Measurements from ENCODE around the gene RTF1. TPM values are rescaled to one million over a fixed set of nuclear protein-coding genes. Genes with fewer than 3 reads are reported as not detected.

The RTF1 gene
- total RNA-seq, 1 donor from 2014 or later, result 27.1 TPM

DNA sequence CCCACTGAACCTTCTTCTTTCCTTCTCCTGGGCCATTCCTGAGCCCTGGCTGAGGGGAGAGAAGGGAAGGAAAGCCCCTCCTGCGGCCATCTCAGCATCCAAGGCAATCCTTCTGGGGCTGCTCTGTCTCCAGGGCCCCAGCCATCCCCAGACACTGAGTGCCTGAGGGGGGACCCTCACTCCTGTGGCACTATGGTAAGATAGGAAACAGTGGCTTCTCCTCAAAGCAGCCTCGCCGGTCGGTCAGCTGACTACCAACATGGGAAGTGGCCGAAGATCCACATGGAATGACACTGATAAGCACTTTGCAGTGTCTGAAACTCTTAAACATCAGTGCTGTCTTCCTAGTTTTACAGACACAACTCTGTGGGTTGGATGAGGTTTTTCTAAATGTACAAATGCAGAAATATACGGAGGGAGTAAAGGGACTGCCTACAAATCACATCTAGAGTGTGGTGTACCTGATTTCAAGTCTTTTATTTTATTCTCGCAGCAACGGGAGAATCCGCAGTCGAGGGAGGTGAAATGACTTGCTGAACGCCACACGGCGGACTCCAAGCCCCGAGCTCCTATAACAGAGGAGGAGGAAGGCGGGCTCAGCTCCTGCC, 75.8 kb downstream of the RTF1 start:
- peak overlapping the region; percentile 58 for H3K27ac ChIP-seq
- intact Hi-C loops (cut with DNase I), result no loop called here
- no peaks in the 10 kb centered on the region for H3K9me3 ChIP-seq
- H3K4me1 ChIP-seq, result peaks cover 35% of the 10 kb centered on the region
- ATAC-seq, result no peak
- no peaks in the 10 kb centered on the region for H3K36me3 ChIP-seq
- peaks cover 49% of the 10 kb centered on the region for H3K27me3 ChIP-seq (ENCODE audit: low read depth)
- DNase-seq, result no peak
- no peak for TF ChIP-seq CTCF (IDR thresholded peaks at IDR 0.05)
- peak overlapping the region; percentile 84 for H3K4me3 ChIP-seq

- H3K36me3 ChIP-seq, result no peaks in the 10 kb centered on the region
- peak; percentile 82 for DNase-seq
- no peaks in the 10 kb centered on the region for H3K9me3 ChIP-seq
- peaks cover 46% of the 10 kb centered on the region for H3K27me3 ChIP-seq (ENCODE audit: low read depth)
- TF ChIP-seq CTCF (IDR thresholded peaks at IDR 0.05), result no peak
- H3K4me3 ChIP-seq, result peak within 1 kb of the TSS; percentile 84
- peaks cover 35% of the 10 kb centered on the region for H3K4me1 ChIP-seq
- intact Hi-C loops (cut with DNase I), result no loop called here
- peak within 1 kb of the TSS; percentile 58 for H3K27ac ChIP-seq
- peak; percentile 85 to 89 for ATAC-seq
Measured at GRCh38 chr15:41493205-41493901, 76.5 kb downstream of the RTF1 start, which contains the start of gene ITPKA. Gene ITPKA (plus strand): TSS chr15:41493874. CDS start chr15:41493928, 54 bp downstream.

- DNase-seq, result no peak
- H3K4me1 ChIP-seq, result peaks cover 35% of the 10 kb centered on the region
- intact Hi-C loops (cut with DNase I), result no loop called here
- no peak overlapping the region for H3K27ac ChIP-seq
- H3K9me3 ChIP-seq, result no peaks in the 10 kb centered on the region
- H3K36me3 ChIP-seq, result no peaks in the 10 kb centered on the region
- no peak for TF ChIP-seq CTCF (IDR thresholded peaks at IDR 0.05)
- peaks cover 47% of the 10 kb centered on the region for H3K27me3 ChIP-seq (ENCODE audit: low read depth)
- ATAC-seq, result peak in 1 of 2 donors; percentile 2
- H3K4me3 ChIP-seq, result peak overlapping the region; percentile 84
Measured at GRCh38 chr15:41493902-41494189, 77.0 kb downstream of the RTF1 start.

- peaks cover 51% of the 10 kb centered on the region for H3K27me3 ChIP-seq (ENCODE audit: low read depth)
- DNase-seq (peak; percentile 55), ATAC-seq (peak; percentile 10 to 11)
- H3K36me3 ChIP-seq, result no peaks in the 10 kb centered on the region
- TF ChIP-seq CTCF (IDR thresholded peaks at IDR 0.05), result no peak
- peak overlapping the region; percentile 84 for H3K4me3 ChIP-seq
- H3K4me1 ChIP-seq, result peaks cover 35% of the 10 kb centered on the region
- H3K27ac ChIP-seq, result no peak overlapping the region
- intact Hi-C loops (cut with DNase I), result no loop called here
- H3K9me3 ChIP-seq, result no peaks in the 10 kb centered on the region
Measured at GRCh38 chr15:41494190-41494921, 77.5 kb downstream of the RTF1 start.

DNA sequence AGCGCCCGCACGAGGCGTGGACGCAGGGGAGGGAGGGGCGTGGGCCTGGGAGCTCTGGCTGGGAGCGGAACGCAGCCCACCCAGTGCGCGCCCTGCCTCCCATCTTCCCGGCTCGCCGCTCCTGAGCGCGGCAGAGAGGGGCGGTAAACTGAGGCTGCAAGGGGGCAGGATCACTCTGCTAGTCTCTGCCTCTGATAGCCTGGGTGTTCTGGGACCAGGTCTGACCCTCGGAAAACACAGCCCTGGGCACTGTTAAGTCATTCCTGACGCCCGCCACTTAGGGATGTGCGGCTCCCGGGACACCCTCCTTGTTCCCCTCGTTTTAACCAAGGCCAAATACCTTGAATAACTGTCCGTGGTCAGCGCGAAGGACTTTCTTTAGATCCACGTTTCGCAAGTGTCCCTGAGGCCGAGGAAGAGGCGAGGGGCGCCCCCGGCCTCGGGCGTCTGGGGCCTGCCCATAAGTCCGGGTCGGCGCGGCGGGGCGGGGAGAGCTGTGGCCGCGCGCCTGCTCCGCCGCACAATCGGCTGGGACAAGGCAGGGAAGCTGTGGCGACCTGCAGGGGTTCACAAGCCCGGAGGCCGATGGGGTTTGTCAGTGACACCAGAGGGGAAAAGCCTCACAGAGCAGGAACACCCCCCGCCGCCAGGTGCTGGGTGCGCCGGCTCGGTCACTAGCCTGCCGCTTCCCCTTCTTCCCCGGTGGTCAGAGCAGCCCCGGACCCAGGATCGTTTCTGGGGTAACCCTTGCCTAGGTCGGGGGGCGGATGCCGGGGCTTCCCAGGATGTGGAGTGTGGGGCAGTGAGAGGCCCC, 78.2 kb downstream of the RTF1 start:
- intact Hi-C loops (cut with DNase I), result no loop called here
- TF ChIP-seq CTCF (IDR thresholded peaks at IDR 0.05), result no peak
- peak overlapping the region; percentile 84 for H3K4me3 ChIP-seq
- ATAC-seq, result peak; percentile 4 to 25
- peaks cover 35% of the 10 kb centered on the region for H3K4me1 ChIP-seq
- DNase-seq, result peak; percentile 60
- no peaks in the 10 kb centered on the region for H3K9me3 ChIP-seq
- H3K27ac ChIP-seq, result no peak overlapping the region
- peaks cover 59% of the 10 kb centered on the region for H3K27me3 ChIP-seq (ENCODE audit: low read depth)
- H3K36me3 ChIP-seq, result no peaks in the 10 kb centered on the region

Measured in lower lobe of right lung (tissue), 2 donors.